ENCODE data around the gene APOBEC3H. TPM values are rescaled to one million over a fixed set of nuclear protein-coding genes. Genes with fewer than 3 reads are reported as not detected.
A peak's percentile ranks its signal among the peaks of the same experiment; 100 is the strongest.
"Not testable (repeated sequence)": the region's sequence is repeated elsewhere in the genome, so short reads cannot be mapped to it uniquely, and the experiment has no call there.

The APOBEC3H gene
- total and polyA plus RNA-seq, 9 of the 15 experiments (the other 6 are each of a cell fraction or from before 2014, with no cell fraction given), result 0.10 to 0.21 TPM; not detected in 7

GRCh38 chr22:39077026-39077840, 19.8 kb upstream of the APOBEC3H start, which contains the start of gene APOBEC3G:
Gene APOBEC3G (plus strand): TSS chr22:39077275. CDS start chr22:39077362, 87 bp downstream.
- H2AFZ ChIP-seq (ENCODE audit: low read depth, low read length), result peak within 1 kb of the TSS; percentile 55
- H3K36me3 ChIP-seq (ENCODE audit: control insufficient read depth, insufficient read depth, low read length); H3K27me3 ChIP-seq (ENCODE audit: control insufficient read depth in 2 of 2, insufficient read depth in 2 of 2, low read length in 2 of 2); H3K9me3 ChIP-seq (replicated peaks; ENCODE audit: control insufficient read depth, insufficient read depth, low read depth, low read length); intact Hi-C loops (cut with micrococcal nuclease); H4K20me1 ChIP-seq (replicated peaks; ENCODE audit: control insufficient read depth, insufficient read depth, low read length); H3K79me2 ChIP-seq (ENCODE audit: control insufficient read depth, insufficient read depth, low read length); H3K9me1 ChIP-seq (ENCODE audit: control insufficient read depth, insufficient read depth, low read length); BruUV-seq (replicated peaks); CTCF ChIA-PET (ENCODE audit: low intra/inter-chr PET ratio): not testable (repeated sequence)
- peak; percentile 23 to 81 (median 28) for DNase-seq (ENCODE audit: extremely low read depth in 1 of 4, low spot score in 3 of 4)
- peak within 1 kb of the TSS; percentile 59 to 84 for H3K9ac ChIP-seq (ENCODE audit: insufficient read depth in 1 of 2, low read depth in 2 of 2, low read length in 2 of 2)
- peak within 1 kb of the TSS; percentile 48 for H3K4me3 ChIP-seq
- peak within 1 kb of the TSS; percentile 78 for H3K4me2 ChIP-seq (ENCODE audit: insufficient read depth, low read length)
- 2% methylated on average over 8 of the region's 17 CpGs for WGBS (ENCODE audit: insufficient coverage, low coverage, missing lambda C conversion rate)
- POLR2A ChIA-PET, result interaction anchor here (0.6 to 0.9 kb wide), 2 partner anchors 243 to 387 kb away, joined by 3 read pairs; no protein-coding TSS in a partner anchor
- H3K27ac ChIP-seq (ENCODE audit: extremely low read depth, low read depth, low read length), result peak within 1 kb of the TSS; percentile 61; the same call in 2 of the 3 replicates
- in situ Hi-C loops (cut with MboI), result loop anchor here (5.0 kb wide), 1 partner anchor 35 kb away; the partner anchor contains the start of gene APOBEC3F
- peak; percentile 96 for ATAC-seq
- H3K4me1 ChIP-seq (replicated peaks in 1 of 2; ENCODE audit: control insufficient read depth in 2 of 2, insufficient read depth in 2 of 2, low read length in 2 of 2), result peaks cover 0 to 20% of the 10 kb centered on the region in 2 experiments; a peak in 4 of 5 replicates
- FAIRE-seq, result peak; percentile 88
- TF ChIP-seq POLR2A (conservative IDR thresholded peaks at IDR 0.05) (peak; percentile 63), MAZ (CRISPR knock-in tag; conservative IDR thresholded peaks at IDR 0.05 in 1 of 2, IDR thresholded peaks at IDR 0.05 in 1 of 2) (peak; percentile 34 to 42; a peak in 1 of 4 replicates), PHF8 (IDR thresholded peaks at IDR 0.05; ENCODE audit: borderline replicate concordance, low read length) (peak; percentile 49; the same call in 1 of the 2 replicates), CTBP1 (IDR thresholded peaks at IDR 0.05; ENCODE audit: borderline replicate concordance) (0 out of 2 replicates have a peak, but pooled peaks have one; percentile 27), NRF1 (conservative IDR thresholded peaks at IDR 0.05 in 1 of 2, IDR thresholded peaks at IDR 0.05 in 1 of 2) (peak; percentile 59 to 70), ZFX (CRISPR knock-in tag; IDR thresholded peaks at IDR 0.05) (peak; percentile 40; the same call in 1 of the 2 replicates), ZNF407 (IDR thresholded peaks at IDR 0.05; ENCODE audit: low read depth) (peak; percentile 68), ZNF263 (CRISPR knock-in tag; IDR thresholded peaks at IDR 0.05; ENCODE audit: borderline replicate concordance) (peak; percentile 99), SUPT5H (IDR thresholded peaks at IDR 0.05) (0 out of 2 replicates have a peak, but pooled peaks have one; percentile 39), KDM5B (IDR thresholded peaks at IDR 0.05; ENCODE audit: insufficient replicate concordance, low read depth, low read length) (peak; percentile 60), POLR2G (IDR thresholded peaks at IDR 0.05; ENCODE audit: low read depth, low read length) (peak; percentile 72)

Data from K562 (cell line).